Measurements from ENCODE around the gene CDKN1C. TPM values are rescaled to one million over a fixed set of nuclear protein-coding genes. Genes with fewer than 3 reads are reported as not detected.

CDKN1C gene
- polyA plus RNA-seq, 1 donor from 2014 or later, result 36.7 TPM

DNA sequence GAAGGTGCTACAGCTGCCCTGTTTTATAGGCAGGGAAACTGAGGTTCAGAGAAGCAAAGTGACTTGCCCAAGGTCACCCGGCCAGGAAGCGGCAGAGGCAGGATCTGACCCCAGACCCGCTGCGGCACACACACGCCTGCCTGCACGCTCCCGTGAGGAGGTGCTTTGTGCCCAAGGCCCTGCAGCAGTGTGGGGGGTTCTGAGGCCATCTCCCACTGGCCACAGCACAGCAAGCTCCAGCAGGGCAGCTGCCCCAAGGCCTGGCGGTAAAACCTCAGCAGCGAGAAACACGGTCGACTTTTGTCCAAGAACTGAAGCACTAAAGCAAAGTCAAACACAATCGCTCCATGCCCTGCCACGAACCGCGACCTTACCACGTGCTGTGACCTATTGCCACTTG, 42.7 kb downstream of the CDKN1C start:
- Histone ChIP-seq H3K4me3 (ENCODE audit: low read length) (no peak overlapping the region), H3K27me3 (ENCODE audit: insufficient read depth, low read depth, low read length) (no peaks in the 10 kb centered on the region), H3K9me2 (ENCODE audit: insufficient read depth, low read length) (no peaks in the 10 kb centered on the region), H3K27ac (ENCODE audit: low read length) (no peak overlapping the region), H3K4me2 (ENCODE audit: low read length) (no peak overlapping the region), H4K20me1 (ENCODE audit: insufficient read depth) (no peaks in the 10 kb centered on the region), H3K9me3 (ENCODE audit: low read length) (no peaks in the 10 kb centered on the region), H3K79me2 (replicated peaks; ENCODE audit: insufficient read depth, low read length) (no peaks in the 10 kb centered on the region), H2AFZ (ENCODE audit: low read depth, low read length) (no peak overlapping the region), H3K9ac (ENCODE audit: low read length) (no peak overlapping the region), H3K36me3 (ENCODE audit: insufficient read depth, low read length) (no peaks in the 10 kb centered on the region), H3F3A (ENCODE audit: insufficient read depth, low read length, poor library complexity, severe bottlenecking) (no peaks in the 10 kb centered on the region)
- TF ChIP-seq, protein P1, sequence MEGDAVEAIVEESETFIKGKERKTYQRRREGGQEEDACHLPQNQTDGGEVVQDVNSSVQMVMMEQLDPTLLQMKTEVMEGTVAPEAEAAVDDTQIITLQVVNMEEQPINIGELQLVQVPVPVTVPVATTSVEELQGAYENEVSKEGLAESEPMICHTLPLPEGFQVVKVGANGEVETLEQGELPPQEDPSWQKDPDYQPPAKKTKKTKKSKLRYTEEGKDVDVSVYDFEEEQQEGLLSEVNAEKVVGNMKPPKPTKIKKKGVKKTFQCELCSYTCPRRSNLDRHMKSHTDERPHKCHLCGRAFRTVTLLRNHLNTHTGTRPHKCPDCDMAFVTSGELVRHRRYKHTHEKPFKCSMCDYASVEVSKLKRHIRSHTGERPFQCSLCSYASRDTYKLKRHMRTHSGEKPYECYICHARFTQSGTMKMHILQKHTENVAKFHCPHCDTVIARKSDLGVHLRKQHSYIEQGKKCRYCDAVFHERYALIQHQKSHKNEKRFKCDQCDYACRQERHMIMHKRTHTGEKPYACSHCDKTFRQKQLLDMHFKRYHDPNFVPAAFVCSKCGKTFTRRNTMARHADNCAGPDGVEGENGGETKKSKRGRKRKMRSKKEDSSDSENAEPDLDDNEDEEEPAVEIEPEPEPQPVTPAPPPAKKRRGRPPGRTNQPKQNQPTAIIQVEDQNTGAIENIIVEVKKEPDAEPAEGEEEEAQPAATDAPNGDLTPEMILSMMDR (IDR thresholded peaks at IDR 0.05; ENCODE audit: poor library complexity, severe bottlenecking), result no peak
- TF ChIP-seq, protein P2, sequence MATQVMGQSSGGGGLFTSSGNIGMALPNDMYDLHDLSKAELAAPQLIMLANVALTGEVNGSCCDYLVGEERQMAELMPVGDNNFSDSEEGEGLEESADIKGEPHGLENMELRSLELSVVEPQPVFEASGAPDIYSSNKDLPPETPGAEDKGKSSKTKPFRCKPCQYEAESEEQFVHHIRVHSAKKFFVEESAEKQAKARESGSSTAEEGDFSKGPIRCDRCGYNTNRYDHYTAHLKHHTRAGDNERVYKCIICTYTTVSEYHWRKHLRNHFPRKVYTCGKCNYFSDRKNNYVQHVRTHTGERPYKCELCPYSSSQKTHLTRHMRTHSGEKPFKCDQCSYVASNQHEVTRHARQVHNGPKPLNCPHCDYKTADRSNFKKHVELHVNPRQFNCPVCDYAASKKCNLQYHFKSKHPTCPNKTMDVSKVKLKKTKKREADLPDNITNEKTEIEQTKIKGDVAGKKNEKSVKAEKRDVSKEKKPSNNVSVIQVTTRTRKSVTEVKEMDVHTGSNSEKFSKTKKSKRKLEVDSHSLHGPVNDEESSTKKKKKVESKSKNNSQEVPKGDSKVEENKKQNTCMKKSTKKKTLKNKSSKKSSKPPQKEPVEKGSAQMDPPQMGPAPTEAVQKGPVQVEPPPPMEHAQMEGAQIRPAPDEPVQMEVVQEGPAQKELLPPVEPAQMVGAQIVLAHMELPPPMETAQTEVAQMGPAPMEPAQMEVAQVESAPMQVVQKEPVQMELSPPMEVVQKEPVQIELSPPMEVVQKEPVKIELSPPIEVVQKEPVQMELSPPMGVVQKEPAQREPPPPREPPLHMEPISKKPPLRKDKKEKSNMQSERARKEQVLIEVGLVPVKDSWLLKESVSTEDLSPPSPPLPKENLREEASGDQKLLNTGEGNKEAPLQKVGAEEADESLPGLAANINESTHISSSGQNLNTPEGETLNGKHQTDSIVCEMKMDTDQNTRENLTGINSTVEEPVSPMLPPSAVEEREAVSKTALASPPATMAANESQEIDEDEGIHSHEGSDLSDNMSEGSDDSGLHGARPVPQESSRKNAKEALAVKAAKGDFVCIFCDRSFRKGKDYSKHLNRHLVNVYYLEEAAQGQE (IDR thresholded peaks at IDR 0.05; ENCODE audit: borderline replicate concordance), result no peak
- no peak for TF ChIP-seq MXI1 (conservative IDR thresholded peaks at IDR 0.05; ENCODE audit: poor library complexity, severe bottlenecking)
- no peak for TF ChIP-seq SMC3 (conservative IDR thresholded peaks at IDR 0.05; ENCODE audit: poor library complexity)
- TF ChIP-seq RAD21 (conservative IDR thresholded peaks at IDR 0.05), result no peak
- TF ChIP-seq EP300 (conservative IDR thresholded peaks at IDR 0.05; ENCODE audit: poor library complexity, severe bottlenecking), result no peak
- TF ChIP-seq TAF1 (IDR thresholded peaks at IDR 0.05; ENCODE audit: low read depth), result no peak
- no peak for TF ChIP-seq POLR2AphosphoS5 (IDR thresholded peaks at IDR 0.05)
- TF ChIP-seq EZH2 (IDR thresholded peaks at IDR 0.05; ENCODE audit: borderline replicate concordance, insufficient read depth, low read length, poor library complexity, severe bottlenecking), result no peak

DNA sequence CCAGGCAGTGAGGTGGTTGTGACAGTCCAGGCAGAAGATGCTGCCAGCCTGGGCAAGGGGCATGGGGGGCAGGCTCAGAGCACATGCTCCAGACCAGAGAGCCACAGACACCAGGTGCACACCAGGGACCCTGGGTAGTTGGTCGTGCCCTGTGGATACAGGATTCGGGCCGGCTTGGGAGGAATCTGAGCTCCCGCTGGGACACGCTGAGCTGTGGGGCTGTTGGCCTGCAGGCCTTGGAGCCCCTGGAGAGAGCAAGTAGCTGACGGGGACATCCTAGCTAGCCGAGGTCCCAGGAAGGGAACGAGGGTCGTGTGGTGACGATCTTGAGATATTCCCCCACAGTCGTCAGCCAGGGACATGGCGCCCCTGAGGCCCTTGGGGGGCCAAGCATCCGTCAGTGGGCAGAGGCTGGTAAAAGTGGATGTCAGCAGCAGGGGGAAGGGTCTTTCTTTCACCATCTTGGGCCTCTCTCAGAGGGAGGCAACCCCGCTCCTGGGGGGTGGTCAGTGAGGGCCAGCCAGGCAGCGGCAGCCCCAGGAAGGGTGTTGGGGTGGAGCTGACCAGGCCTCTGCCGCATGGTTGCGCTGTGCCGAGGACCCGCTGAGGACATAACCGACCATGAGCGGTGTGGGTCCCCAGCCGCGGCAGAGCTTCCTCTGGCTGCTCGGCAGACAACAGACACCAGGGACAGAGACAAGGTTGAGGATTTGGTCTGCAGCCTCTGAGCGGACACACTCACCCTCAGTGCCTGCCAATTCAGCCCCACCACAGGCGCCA, 44.0 kb downstream of the CDKN1C start:
- Histone ChIP-seq H3K36me3 (ENCODE audit: insufficient read depth, low read length) (no peaks in the 10 kb centered on the region), H3K9me3 (ENCODE audit: low read length) (no peaks in the 10 kb centered on the region), H4K20me1 (ENCODE audit: insufficient read depth) (no peaks in the 10 kb centered on the region), H3K9me2 (ENCODE audit: insufficient read depth, low read length) (no peaks in the 10 kb centered on the region), H3K27ac (ENCODE audit: low read length) (no peak overlapping the region), H3K4me2 (ENCODE audit: low read length) (no peak overlapping the region), H3F3A (ENCODE audit: insufficient read depth, low read length, poor library complexity, severe bottlenecking) (no peaks in the 10 kb centered on the region), H3K4me3 (ENCODE audit: low read length) (no peak overlapping the region), H3K27me3 (ENCODE audit: insufficient read depth, low read depth, low read length) (no peaks in the 10 kb centered on the region), H2AFZ (ENCODE audit: low read depth, low read length) (no peak overlapping the region), H3K9ac (ENCODE audit: low read length) (no peak overlapping the region), H3K79me2 (replicated peaks; ENCODE audit: insufficient read depth, low read length) (no peaks in the 10 kb centered on the region)
- TF ChIP-seq, protein P1 (IDR thresholded peaks at IDR 0.05; ENCODE audit: poor library complexity, severe bottlenecking), result no peak
- TF ChIP-seq EP300 (conservative IDR thresholded peaks at IDR 0.05; ENCODE audit: poor library complexity, severe bottlenecking), result no peak
- TF ChIP-seq TAF1 (IDR thresholded peaks at IDR 0.05; ENCODE audit: low read depth), result no peak
- TF ChIP-seq, protein P2 (IDR thresholded peaks at IDR 0.05; ENCODE audit: borderline replicate concordance), result no peak
- no peak for TF ChIP-seq MXI1 (conservative IDR thresholded peaks at IDR 0.05; ENCODE audit: poor library complexity, severe bottlenecking)
- no peak for TF ChIP-seq SMC3 (conservative IDR thresholded peaks at IDR 0.05; ENCODE audit: poor library complexity)
- no peak for TF ChIP-seq POLR2AphosphoS5 (IDR thresholded peaks at IDR 0.05)
- no peak for TF ChIP-seq EZH2 (IDR thresholded peaks at IDR 0.05; ENCODE audit: borderline replicate concordance, insufficient read depth, low read length, poor library complexity, severe bottlenecking)
- no peak for TF ChIP-seq RAD21 (conservative IDR thresholded peaks at IDR 0.05)

Measured in neural cell (in vitro differentiated cells).